Measurements from ENCODE around the gene NUMBL. TPM values are rescaled to one million over a fixed set of nuclear protein-coding genes. Genes with fewer than 3 reads are reported as not detected.

The NUMBL gene
- total and polyA plus RNA-seq, 2 of the 13 experiments (the other 11 are each of a cell fraction or from before 2014, with no cell fraction given): 0.49 to 2.3 TPM

- TF ChIP-seq ZNF605 (CRISPR knock-in tag; IDR thresholded peaks at IDR 0.05): peak; percentile 55
- TF ChIP-seq ZNF772 (CRISPR knock-in tag; IDR thresholded peaks at IDR 0.05): 0 out of 2 replicates have a peak, but pooled peaks have one; percentile 3
- TF ChIP-seq ZMAT5 (CRISPR knock-in tag; IDR thresholded peaks at IDR 0.05; ENCODE audit: borderline replicate concordance, low read depth): no peak
- TF ChIP-seq SRSF9 (IDR thresholded peaks at IDR 0.05; ENCODE audit: borderline replicate concordance, insufficient read depth, low read depth, low read length, poor library complexity, severe bottlenecking): no peak
- TF ChIP-seq ZNF180 (CRISPR knock-in tag; IDR thresholded peaks at IDR 0.05; ENCODE audit: borderline replicate concordance, low read depth): no peak
- TF ChIP-seq BCL3 (CRISPR knock-in tag; IDR thresholded peaks at IDR 0.05): peak; percentile 23; the same call in 1 of the 2 replicates
- no peak for TF ChIP-seq KDM6A (CRISPR knock-in tag; IDR thresholded peaks at IDR 0.05; ENCODE audit: low read depth)
- TF ChIP-seq CBFB (CRISPR knock-in tag; IDR thresholded peaks at IDR 0.05): no peak
- TF ChIP-seq ZNF512B (CRISPR knock-in tag; IDR thresholded peaks at IDR 0.05; ENCODE audit: borderline replicate concordance): no peak
- TF ChIP-seq MAF1 (CRISPR knock-in tag; IDR thresholded peaks at IDR 0.05; ENCODE audit: borderline replicate concordance): no peak
- TF ChIP-seq HOXD1 (CRISPR knock-in tag; IDR thresholded peaks at IDR 0.05): no peak
- no peak; the same call in 1 of the 2 replicates for TF ChIP-seq PRDM15 (CRISPR knock-in tag; IDR thresholded peaks at IDR 0.05)
- no peak; the same call in 1 of the 2 replicates for TF ChIP-seq ZNF891 (CRISPR knock-in tag; IDR thresholded peaks at IDR 0.05)
- no peak for TF ChIP-seq SOX6 (IDR thresholded peaks at IDR 0.05)
- peak; percentile 43 for TF ChIP-seq SOX6 (CRISPR knock-in tag; IDR thresholded peaks at IDR 0.05)
- no peak for TF ChIP-seq ZBTB34 (CRISPR knock-in tag; IDR thresholded peaks at IDR 0.05)
- TF ChIP-seq NR2C2 (CRISPR knock-in tag; IDR thresholded peaks at IDR 0.05; ENCODE audit: borderline replicate concordance): 0 out of 2 replicates have a peak, but pooled peaks have one; percentile 26
- no peak for TF ChIP-seq ZNF251 (CRISPR knock-in tag; IDR thresholded peaks at IDR 0.05)
- no peak for TF ChIP-seq NFE2L1 (CRISPR knock-in tag; IDR thresholded peaks at IDR 0.05; ENCODE audit: borderline replicate concordance)
Observed at GRCh38 chr19:40716482-40717324, 26.3 kb upstream of the NUMBL start, which contains the start of the genes COQ8B and ITPKC (continued).

All from HepG2 (cell line).